ENCODE measurements around the gene ANO2.

ANO2 gene

GRCh38 chr12:5620896-5621295 lies 324.2 kb downstream of the ANO2 start:
- DNase-seq (ENCODE audit: low spot score): no peak

GRCh38 chr12:5619628-5620027 lies 325.4 kb downstream of the ANO2 start:
- no peak for DNase-seq (ENCODE audit: low spot score)

DNA sequence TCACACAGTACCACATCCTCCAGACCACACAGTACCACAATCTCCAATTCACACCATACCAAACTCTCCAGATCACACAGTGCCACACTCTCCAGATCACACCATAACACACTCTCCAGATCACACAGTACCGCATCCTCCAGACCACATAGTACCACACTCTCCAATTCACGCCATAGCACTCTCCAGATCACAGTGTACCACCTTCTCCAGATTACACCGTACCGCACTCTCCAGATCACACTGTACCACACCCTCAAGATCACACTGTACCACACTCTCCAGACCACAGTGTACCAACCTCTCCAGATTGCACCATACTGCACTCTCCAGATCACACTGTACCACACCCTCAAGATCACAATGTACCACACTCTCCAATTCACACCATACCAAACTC lies 328.2 kb downstream of the ANO2 start:
- DNase-seq (ENCODE audit: low spot score): no peak

GRCh38 chr12:5615760-5616159 lies 329.3 kb downstream of the ANO2 start:
- no peak for DNase-seq (ENCODE audit: low spot score)

- DNase-seq (ENCODE audit: low spot score): no peak
Observed at GRCh38 chr12:5614256-5614655, 330.8 kb downstream of the ANO2 start.

DNA sequence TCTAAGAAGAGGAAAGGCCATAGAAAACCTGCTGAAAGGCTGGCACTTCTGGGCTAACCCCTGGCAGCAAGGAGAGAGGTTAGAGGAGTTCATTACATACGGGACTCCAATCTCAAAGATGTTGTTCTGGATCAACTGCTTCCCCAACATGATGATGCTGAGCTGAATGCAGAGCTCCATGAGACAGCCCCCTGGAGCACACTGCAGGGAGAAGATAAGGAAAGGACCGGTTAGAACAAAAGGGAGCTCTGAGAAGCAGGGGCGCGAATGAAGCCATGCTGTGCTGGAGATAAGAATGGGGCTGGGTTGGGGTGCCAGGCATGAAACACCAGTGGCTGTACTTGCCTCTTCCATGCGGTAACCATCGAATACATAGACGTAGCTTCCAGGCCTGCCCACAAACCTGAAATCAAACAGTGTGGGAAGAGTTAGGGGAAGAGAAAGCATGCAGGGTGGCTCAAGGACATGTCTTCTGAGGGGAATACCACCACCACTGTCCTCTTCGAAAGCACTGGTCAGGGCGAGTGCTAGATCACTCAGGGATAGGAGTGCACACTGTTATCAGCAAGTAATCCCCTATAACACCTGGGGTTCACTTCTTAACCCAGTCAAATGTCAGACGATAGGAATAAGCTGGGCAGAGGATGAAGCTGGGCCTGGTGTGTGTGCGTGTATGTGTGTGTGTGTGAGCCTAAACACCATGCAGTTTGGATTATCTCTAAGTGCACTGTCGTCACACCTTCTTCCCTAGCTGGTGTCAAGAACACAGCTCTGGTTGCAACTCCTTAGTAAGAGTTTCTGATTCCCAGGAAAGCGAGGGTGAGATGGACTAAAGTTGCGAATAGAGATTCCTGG lies 332.3 kb downstream of the ANO2 start:
- no peak for DNase-seq (ENCODE audit: low spot score)

DNA sequence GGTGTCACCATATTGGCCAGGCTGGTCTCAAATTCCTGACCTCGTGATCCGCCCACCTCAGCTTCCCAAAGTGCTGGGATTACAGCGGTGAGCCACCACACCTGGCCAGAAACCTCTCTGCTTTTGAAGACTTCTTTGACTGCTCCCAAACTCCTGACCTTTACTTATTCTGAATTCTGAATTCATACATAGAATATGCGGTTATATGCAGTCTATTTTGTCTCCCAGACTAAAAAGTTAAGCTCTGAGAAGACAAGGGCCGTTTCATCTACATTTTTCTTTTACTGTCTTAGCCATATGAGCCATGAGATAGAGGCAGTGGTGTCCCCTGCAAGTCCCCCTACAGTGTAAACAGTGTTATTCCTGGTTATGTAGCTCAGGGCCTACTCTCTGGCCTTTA lies 333.9 kb downstream of the ANO2 start:
- DNase-seq (ENCODE audit: low spot score): no peak

DNA sequence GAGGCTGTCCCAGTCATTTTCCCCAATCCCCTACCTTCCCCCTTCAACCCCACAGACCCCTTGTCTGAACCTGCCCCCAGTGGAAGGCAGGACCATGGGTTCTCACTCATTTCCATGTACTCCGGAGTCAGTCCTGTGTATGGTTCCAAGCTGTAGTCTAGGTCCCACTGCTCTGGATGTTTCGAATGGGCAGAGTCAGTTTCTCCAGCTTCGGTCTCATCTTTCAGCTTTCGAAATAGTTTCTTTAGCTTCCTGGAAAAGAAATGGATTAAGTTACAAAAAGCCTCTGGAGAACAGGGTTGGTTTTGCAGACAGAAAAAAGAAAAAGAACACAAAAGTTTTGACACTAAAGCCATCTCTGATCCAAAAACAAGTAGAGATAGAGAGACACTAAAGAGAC lies 345.7 kb downstream of the ANO2 start:
- DNase-seq (ENCODE audit: low spot score): no peak

GRCh38 chr12:5593998-5594397 lies 351.1 kb downstream of the ANO2 start:
- DNase-seq (ENCODE audit: low spot score): no peak

DNA sequence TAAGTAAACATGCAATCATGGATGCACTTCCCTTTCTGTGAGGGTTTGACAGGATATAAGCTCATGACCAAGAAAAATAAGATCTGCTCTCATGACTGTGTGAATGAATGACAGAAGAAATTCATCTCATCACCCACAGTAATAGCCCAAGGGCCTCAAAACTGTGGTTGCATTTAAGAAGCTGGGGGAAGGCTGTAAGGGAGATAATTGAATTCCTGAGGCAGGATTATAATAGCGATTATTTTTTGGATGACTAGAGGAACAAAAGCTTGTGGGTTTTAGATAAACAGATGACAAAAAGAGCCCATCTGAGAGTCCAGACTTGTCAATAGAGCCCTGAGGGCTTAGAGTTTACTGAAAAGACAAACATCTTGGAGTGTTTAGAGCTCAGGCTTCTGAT lies 352.0 kb downstream of the ANO2 start:
- no peak for DNase-seq (ENCODE audit: low spot score)

DNA sequence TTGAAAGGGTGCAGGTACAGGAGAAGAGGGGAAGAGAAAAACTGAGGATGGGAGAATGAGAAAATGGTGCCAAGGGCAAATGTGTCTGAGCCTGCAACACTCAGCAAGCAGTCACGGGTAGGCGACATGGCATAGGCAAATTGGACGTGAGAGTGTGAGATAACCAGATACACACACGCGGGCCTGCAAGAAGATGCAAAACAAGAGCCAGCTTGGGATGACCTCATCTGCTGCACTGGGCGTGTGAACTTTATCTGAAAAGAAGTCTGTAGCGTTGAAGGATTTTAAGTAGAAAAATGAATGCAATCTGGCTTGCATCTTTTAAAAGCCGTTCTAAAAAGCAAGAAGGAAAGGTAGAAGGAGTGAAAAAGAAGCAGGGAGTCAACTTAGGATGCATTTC lies 352.7 kb downstream of the ANO2 start:
- DNase-seq (ENCODE audit: low spot score): no peak

GRCh38 chr12:5590316-5590715 lies 354.7 kb downstream of the ANO2 start:
- no peak for DNase-seq (ENCODE audit: low spot score)

GRCh38 chr12:5589054-5589453 lies 356.0 kb downstream of the ANO2 start:
- DNase-seq (ENCODE audit: low spot score): no peak

DNA sequence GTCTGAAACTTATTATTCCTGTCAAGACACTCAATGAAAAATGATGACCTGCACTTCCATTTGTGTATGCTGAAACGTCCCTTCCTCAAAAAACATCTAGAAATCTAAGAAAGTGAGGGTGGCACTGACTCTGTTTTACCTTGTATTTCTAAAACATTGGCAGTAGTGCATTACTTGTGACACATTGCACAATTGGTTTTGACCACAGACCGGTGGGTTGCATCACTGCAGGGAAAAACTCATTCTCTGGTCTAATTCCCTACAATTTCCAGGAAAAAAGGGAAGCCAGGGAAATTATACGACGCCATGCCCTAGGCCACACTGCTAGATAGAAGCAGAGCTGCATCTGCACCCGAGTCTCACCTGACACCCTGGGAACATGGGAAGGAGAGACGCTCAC lies 356.5 kb downstream of the ANO2 start:
- peak; percentile 52 for DNase-seq (ENCODE audit: low spot score)

DNA sequence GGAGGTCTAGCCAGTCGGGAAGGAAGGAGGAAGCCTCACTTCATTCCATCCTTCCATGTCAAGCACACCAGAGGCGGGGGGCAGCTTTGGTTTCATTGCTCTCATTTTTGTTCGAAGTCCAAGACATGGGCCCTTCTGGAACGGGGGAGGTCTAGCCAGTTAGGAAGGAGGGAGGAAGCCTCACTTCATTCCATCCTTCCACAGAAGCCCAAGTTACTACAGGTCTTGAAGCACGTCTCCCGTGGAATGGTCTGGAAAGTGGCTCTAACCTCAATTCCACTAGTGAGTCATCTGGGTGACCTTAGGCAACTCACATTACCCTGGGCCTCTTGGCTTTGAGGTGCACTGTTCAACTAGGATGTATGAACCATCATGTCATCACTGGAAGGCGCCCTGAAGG lies 356.9 kb downstream of the ANO2 start:
- DNase-seq (ENCODE audit: low spot score): peak; percentile 50

DNA sequence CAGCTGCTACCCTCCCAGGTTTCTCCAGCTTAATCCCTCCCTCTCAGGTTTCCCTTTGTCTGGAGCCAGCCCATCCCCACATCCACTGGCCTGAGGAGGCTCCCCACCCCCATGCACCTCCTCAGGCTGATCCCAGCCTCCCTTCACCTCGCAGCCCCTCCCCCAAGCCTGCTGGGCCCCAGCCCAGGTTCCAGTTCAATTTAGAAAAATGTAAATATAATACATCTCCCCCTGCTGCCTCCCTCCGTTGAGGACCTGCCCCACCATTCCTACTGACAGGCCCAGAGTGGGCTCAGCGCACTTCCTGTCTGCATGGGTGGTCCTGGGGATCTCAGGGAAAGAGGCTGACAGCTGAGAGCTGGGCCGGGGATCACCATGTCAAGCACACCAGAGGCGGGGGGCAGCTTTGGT lies 357.3 kb downstream of the ANO2 start:
- DNase-seq (ENCODE audit: low spot score): no peak

DNA sequence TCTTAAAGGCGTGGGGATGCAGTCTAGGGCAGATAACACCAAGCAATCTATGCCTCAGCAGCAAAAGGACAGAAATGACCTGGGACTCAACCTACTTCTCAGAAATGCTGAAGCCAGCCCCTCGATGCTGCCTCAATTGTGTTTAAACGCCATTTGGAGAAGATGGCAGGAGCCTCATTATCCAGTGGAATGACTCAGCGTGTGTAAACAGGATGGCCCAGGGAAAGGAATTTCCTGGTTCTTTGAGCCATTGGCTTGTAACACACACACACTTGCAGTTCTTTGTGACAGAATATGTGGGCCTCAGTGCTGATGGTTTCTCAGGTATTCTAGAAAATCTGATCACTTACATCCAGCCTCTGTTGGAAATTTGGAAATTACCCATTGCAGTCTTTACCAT lies 358.9 kb downstream of the ANO2 start:
- peak; percentile 52 for DNase-seq (ENCODE audit: low spot score)

DNA sequence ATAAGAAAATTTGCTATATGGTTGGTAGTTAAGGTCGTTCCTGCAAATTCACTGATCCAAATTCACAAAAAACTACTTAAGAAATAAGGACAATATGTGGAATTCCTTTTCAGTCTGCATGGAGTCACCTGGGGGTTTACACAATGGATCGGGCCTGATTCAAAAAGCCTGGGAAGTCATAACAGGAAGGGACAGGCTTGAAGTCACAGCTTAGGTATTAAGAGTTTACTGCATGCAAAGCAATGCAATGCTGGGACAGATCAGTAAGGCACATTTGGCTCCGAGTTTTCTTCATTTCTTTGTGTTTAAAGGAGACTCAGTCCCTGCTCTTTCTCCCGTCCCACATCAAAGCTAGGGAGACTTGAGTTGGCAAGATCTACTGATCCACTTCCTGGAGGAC lies 359.9 kb downstream of the ANO2 start:
- no peak for DNase-seq (ENCODE audit: low spot score)

- DNase-seq (ENCODE audit: low spot score): no peak
Observed at GRCh38 chr12:5584412-5585175, 360.5 kb downstream of the ANO2 start.

- no peak for DNase-seq (ENCODE audit: low spot score)
Observed at GRCh38 chr12:5582541-5582940, 362.5 kb downstream of the ANO2 start.

DNA sequence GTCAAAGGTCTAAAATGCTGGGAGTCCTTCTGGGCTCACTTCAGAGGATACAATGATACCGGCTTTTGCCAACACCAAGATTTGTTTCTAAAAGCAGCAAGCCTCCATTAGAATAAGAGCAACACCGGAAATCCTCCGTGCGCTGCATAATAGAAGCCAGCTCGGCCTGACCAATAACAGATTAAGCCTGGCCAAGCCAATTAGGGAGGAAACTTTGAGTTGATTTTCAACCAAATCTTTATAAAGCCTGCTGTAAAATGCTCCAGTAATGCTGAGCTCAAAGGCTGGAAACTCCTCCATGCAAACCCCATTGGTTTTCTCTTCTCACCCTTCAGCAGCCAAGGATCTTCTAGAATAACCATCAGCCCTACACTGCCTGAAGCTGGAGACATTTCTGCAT lies 363.0 kb downstream of the ANO2 start:
- DNase-seq (ENCODE audit: low spot score): no peak

DNA sequence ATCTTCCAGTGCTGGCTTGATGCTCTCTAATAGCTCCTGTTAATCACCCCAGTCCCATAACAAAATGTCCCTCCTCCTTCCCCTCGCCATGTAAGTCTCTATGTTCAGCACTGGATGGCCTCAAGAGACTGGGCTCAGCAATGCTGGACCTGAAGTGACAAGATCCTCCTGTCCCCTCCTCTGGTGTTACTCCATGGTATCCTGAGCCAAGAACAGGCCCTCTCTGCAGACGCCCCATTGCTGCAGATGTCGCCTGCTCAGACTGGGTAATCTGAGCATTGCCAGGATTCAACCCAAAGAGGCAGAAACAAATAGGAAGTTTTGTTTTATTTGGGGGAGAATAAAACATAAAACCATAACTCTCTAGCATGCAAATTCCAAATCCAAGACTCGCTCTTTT lies 363.4 kb downstream of the ANO2 start:
- no peak for DNase-seq (ENCODE audit: low spot score)

GRCh38 chr12:5581019-5581418 lies 364.0 kb downstream of the ANO2 start:
- peak; percentile 71 for DNase-seq (ENCODE audit: low spot score)

GRCh38 chr12:5578775-5579174 lies 366.3 kb downstream of the ANO2 start:
- no peak for DNase-seq (ENCODE audit: low spot score)
